GM21390 (cell line): ENCODE results near the gene VPS4B.

Source experiments
- ATAC-seq: cut with Tn5 transposase; IDR thresholded peaks from one replicate; pipeline ENCODE4 v1.9.1; 2021; ENCODE audit not compliant: unreplicated experiment

VPS4B gene

GRCh38 chr18:63431180-63431579, 8.9 kb upstream of the VPS4B start:
- no peak for ATAC-seq

DNA sequence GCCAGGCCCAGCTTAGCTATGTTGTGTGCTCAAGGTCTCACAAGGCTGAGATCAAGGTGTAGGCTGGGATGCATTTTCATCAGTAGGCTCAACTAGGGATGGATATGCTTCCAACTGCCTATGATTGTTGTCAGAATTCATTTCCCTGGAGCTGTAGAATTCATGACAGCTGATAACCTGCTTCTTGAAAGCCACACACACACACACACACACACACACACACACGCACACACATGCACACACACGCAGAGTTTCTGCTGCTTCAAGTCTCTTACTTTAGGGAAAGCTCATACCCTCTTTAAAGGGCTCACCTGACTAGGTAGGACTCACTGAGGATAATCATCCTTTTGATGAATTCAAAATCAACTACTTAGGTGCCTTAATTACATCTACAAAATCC, 8.2 kb upstream of the VPS4B start:
- no peak for ATAC-seq

DNA sequence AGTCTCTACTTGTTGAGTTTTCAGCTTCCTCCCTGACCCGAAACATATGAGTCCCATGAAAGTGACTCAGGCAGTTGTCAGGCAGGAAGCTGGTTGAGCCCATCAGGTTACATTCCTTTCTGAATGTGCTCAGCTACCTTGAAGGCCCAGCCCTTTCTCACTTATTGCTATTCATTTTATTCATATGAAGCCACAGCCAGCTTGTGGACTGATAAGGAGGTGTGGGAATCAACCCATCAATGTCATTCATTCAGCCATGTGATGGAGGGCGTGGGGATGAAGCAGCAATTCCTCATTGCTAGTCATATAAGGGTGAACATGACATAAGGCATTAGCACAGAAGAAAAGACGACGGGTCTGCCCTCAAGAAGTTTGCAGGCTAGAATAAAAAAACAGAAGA, 5.3 kb upstream of the VPS4B start:
- no peak for ATAC-seq

DNA sequence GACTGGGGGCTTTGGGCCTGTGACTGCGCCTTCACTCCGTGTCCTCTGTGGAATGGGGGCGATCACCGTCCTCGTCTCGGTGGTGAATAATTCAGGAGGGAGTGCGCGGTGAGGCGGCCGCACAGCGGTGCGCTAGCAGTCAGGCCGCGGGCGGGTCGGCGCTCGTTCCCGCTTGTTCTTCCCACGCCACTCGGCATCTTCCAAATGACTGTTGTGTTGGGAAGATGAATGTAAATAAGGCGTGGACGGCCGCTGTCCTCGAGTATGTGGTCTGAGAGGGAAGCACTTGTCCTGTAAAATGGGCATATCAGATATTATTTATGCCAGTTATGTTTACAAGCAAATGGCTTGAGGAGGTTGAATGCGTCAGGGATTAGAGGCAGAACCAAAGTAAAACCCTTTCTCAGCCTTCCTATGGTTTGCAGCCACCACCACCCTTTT, 608 bp upstream of the VPS4B start:
- peak; percentile 37 for ATAC-seq

- no peak for ATAC-seq
These were observed 762 bp downstream of the VPS4B start for GRCh38 chr18:63421514-63421913.

DNA sequence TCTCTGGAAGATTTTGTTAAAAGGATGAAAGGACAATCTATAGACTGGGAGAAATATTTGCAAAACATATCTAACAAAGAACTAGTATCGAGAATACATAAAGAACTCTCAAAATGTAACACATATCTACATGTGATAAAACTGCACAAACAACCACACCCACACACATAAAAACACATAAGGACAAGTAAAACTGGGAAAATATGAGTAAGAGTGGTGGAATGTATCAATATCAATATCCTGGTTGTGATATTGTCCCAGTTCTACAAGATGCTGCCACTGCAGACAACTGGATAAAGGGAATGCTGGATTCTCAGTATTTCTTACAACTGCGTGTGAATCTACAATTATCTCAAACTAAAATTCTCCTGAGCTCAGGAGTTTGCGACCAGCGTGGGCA, 9.3 kb downstream of the VPS4B start:
- ATAC-seq, result no peak

DNA sequence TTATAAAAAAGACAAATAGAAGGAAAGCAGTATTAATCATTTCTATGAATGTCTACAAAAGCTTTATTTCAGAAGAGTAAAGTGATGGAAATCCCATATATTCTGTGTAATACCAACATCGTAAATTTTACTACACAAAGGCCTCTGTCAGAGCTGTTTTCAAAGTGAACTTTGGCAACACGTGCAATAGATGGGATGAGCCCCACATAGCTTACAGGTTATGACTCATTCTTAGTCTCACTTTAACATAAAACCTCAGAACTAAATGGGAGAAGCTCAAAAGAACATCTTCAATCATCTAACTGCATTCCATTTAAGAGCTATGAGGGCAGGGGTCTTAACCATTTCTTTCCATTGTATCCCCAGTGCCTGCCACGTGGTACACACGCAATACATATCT, 11.5 kb downstream of the VPS4B start:
- no peak for ATAC-seq

GRCh38 chr18:63409301-63409700, 13.0 kb downstream of the VPS4B start:
- ATAC-seq, result no peak

- ATAC-seq, result no peak
These were observed 14.5 kb downstream of the VPS4B start for GRCh38 chr18:63407734-63408133.

GRCh38 chr18:63405986-63406385, 16.3 kb downstream of the VPS4B start:
- no peak for ATAC-seq

GRCh38 chr18:63402246-63403162, 19.8 kb downstream of the VPS4B start:
- no peak for ATAC-seq

DNA sequence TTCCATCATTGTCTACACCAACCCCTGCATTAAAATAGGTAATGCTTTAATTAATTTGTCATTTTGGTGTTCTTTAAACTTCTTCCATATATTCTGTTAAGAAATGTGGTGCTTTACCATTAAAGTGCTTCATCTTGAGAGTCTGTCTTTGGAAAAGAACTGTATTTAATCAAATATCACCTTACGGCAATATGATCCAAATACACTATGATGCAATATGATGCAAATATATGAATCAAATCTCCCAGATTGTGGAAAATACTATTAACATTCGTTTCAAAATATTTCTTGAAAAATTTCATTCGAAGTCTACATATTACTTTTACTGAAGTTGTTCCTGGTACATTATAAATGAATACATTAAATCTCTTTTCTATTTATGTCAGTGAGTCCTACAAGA, 23.0 kb downstream of the VPS4B start:
- no peak for ATAC-seq

DNA sequence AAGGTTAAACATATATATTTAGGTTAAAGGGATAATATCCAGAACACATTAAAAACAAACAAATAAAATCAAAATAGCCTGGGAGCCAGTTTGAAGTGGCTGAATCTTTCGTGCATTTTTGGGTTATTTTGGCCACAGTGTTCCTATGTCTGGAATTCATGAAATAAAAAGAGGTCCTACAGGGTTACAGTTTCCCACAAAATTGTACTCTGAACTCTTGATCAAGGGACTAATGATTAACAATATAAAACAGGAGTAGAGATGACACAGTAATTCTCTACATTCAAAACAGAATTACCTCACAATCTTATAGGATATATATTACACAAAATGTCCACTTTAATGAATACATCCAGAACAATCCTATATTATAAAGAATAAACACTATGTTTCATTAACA, 24.9 kb downstream of the VPS4B start:
- ATAC-seq, result no peak

DNA sequence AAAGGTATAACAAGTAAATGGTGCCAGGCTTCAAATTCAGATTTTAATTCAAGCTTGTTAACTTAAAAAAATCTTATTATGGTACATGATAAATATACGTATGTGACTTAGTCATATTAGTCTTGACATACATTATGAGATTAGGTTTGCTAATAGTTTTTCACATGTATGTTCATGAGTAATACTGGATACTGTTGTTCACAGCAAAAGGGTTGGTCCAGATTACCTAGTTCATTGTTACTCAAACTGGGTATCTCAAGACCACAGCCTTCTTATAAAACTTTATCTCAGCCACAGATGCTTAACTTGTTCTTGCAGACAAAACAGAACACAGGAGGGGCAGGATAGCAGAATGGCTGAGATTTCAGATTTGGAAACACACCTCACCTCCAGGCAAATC, 26.8 kb downstream of the VPS4B start:
- no peak for ATAC-seq

- no peak for ATAC-seq
These were observed 27.3 kb downstream of the VPS4B start for GRCh38 chr18:63394954-63395353.

DNA sequence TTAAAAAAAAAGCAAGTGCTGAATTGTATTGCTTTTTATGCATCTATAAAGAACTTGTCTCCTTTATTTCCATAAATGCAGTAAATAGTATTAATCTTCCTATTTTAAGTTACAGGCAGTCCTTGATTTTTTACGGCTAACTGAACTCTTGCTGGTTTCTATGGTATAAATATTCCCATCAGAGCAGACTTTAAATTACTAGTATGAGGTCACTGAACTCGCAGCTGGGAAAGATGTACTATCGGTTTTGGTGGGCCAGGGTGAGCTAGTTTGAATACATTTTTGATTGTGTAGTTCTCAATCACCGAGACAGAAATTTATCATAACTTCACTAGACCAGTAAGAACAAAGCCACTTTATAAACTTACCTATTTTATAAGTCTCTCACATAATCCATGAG, 34.4 kb downstream of the VPS4B start:
- ATAC-seq, result no peak

- ATAC-seq, result no peak
These were observed 39.4 kb downstream of the VPS4B start for GRCh38 chr18:63382843-63383242.

GRCh38 chr18:63379639-63379962, 42.7 kb downstream of the VPS4B start:
- no peak for ATAC-seq

DNA sequence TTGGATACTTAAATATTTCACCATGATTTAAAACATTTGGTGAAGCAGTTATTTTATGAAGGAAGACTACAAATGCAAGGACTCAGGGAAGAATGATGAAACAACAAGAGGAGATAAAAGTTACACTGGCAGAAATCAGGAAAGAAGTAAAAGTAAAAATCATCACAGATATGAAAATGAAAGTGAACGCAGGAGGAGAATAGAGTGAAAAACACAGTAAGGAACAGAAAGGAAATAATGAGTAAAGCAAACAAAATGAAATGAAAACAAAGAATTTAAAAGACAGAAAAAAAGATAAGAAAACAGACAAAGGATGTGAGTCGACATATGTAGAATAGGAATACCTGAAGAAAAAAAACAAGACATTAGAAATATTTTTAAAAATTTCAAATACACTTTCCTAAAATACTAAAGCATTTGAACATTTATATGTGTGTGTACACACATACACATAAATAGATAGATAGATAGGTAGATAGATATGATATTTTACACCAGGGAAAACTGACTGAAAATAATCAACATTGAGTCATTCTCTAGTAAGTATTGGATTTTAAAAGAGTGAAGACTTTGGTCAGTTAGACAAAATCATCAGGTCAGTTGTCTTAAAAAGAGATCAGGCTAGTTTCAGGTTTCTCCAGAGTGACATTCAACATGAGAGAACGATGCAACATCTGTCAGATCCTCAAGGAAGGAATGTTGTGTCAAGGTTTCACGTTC, 43.2 kb downstream of the VPS4B start:
- peak; percentile 62 for ATAC-seq

DNA sequence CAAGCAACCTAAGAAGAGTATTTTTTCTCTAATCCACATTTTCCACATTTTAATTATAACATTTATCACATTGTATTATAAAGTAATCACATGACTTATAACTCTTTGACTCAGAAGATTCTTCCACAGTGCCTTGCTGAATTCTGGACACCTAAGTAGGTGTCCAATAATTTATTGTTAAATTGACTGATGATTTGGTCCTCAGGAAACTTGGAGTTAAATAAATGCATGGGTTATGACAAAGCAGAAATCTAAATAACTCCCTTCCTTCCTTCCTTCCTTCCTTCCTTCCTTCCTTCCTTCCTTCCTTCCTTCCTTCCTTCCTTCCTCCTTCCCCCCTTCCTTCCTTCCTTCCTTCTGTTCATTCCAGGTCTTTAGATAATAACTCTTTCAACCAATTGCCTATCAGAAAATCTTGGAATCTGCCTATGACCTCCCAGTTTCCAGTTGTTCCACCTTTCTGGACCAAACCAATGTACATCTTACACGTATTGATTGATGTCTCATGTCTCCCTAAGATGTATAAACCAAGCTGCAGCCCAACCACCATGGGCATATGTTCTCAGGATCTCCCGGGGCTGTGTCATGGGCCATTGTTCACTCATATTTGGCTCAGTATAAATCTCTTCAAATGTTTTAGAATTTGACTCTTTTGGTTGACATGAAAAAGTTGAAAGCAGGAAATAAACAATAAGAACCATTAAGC, 44.8 kb downstream of the VPS4B start:
- ATAC-seq, result no peak

DNA sequence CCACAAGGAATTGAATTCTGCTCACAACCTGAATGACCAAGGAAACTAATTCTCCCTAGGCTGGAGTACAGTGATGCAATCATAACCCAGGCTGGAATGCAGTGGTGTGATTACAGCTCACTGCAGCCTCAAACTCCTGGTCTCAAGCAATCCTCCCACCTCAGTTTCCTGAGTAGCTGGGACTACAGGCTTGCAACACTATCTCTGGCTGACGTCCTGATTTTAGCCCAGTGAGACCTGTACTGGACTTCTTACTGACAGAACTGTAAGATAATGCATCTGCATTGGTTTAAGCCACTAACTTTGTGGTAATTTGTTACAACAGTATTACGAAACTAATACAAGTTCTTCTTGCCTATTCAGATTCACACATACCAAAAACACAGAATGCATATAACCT, 45.7 kb downstream of the VPS4B start:
- no peak for ATAC-seq

- ATAC-seq, result no peak
These were observed 47.7 kb downstream of the VPS4B start for GRCh38 chr18:63374540-63374939.
